HG03378 (cell line): Measurements from ENCODE around the gene HMGXB3.
"Not testable (repeated sequence)": the region's sequence is repeated elsewhere in the genome, so short reads cannot be mapped to it uniquely, and the experiment has no call there.

ENCODE experiments used
- ATAC-seq: cut with Tn5 transposase; IDR thresholded peaks from one replicate; pipeline ENCODE4 v1.9.1; 2021; ENCODE audit warnings: mild to moderate bottlenecking, moderate library complexity; ENCODE audit not compliant: unreplicated experiment

The HMGXB3 gene

DNA sequence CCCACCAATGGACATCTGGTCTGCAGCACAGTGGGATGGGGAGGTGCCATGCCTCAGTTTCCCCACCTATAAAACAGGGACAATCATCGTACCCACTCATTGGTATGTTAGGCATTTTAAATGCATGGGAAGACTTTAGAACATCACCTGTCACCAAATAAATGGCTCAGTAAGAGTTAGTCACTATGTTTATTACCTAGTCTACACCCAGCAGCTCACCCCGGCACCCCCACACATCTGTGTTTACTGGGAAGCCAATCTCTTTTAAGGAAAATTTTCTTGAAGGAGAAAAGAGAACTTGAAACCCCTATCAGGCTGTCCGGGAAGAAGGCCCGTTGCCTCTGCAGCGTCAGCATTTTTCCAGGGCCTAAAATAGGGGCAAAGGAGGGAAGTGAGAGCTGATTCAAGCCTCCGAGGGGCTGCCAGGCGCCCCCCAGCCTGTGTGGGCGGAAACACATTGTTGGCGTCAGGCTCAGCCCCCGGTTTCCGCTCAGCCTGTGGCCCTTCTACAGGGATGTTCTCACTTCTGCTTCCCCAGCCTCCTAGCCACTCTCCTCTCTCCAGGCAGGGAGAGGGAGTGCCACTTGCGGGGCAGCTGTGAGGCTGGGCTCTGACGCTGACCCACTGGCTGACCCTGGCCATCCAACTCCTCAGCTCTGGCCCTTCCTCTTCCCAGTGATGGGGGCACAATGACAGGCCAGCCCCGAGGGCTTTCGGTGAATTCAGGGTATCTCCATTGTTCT lies 81.2 kb downstream of the HMGXB3 start:
- peak; percentile 94 for ATAC-seq

DNA sequence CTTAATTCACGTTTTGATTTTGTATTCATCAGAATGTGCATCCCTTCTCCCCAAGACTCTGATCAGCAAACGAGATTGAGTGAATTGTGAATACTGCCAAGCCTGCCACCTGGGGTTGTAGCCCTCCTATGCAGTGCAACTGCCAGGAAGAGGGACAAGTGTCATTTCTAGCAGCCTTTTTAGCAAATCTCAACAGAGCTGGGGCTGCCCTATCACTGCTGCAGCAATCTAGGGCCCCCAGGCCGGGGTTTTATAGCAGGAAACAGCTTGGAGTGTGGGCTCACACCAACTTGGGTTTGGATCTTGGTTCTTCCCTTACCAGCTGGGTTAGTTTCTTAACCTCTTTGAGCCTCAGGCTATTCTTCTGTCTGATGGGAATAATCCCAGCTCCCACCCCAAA lies 81.8 kb downstream of the HMGXB3 start:
- ATAC-seq, result peak; percentile 16

DNA sequence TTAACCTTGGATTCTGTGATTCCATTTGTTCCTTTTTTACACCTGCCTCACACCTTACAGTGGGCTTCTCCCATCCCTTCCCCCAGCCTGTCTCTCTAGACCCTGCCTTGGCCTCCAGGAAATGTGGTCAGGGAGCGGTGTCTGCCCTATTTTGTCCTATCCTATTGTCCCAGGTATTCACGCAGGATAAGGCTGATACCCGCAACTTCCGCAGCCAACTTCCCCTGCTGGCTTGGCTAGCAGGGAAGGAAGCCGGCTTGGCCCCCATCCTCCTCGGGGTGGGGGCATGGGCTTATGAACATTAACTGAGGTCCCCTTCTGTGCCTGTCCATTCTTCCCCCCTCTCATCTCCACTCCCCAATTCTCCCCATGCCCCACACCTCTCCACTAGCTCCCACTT lies 82.3 kb downstream of the HMGXB3 start:
- no peak for ATAC-seq

DNA sequence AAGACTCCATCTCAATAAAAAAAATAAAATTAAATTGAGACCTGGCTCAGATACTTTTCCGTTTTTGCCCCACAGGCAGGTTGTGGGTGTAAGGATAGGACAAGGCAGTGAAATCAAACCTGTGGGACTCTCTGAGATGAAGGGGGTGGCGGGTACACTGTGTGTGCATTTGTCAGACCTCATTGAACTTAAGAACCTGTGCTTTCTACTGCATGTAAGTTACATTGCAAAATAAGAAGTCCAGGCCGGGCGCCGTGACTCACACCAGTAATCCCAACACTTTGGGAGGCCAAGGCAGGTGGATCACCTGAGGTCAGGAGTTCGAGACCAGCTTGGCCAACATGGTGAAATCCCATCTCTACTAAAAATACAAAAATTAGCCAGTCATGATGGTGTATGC lies 84.2 kb downstream of the HMGXB3 start:
- ATAC-seq, result not testable (repeated sequence)

DNA sequence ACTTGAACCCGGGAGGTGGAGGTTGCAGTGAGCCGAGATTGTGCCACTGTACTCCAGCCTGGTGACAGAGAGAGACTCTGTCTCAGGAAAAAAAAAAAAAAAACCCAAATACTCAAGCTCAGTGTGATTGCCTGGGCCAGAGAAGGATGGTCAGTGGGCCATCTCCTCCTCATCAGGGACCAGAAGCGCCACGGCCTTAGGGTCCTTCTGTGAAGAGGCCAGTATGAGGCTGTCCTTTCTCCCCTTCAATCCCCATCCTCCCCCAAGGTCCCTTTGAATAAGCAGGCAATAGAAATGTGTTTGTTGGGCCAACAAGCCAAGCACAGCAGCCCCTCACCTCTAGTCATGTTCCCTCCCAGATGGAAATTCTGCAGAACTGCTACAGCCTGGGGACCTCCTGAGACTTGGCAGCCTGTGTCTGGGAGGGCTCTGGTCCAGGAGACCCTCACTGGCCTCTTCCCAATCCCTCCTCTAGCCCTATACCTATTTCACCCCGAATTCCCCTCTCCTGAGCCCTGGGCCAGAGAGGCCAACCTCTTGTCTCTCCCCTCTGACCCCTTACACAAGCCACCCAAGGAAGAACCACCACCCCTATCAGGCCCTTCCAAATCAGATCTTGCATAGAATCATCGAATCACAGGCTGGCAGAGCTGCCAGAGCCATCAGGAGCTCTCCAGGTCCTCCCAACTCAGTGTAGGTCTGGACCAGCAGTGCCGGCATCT lies 84.8 kb downstream of the HMGXB3 start:
- ATAC-seq, result no peak

DNA sequence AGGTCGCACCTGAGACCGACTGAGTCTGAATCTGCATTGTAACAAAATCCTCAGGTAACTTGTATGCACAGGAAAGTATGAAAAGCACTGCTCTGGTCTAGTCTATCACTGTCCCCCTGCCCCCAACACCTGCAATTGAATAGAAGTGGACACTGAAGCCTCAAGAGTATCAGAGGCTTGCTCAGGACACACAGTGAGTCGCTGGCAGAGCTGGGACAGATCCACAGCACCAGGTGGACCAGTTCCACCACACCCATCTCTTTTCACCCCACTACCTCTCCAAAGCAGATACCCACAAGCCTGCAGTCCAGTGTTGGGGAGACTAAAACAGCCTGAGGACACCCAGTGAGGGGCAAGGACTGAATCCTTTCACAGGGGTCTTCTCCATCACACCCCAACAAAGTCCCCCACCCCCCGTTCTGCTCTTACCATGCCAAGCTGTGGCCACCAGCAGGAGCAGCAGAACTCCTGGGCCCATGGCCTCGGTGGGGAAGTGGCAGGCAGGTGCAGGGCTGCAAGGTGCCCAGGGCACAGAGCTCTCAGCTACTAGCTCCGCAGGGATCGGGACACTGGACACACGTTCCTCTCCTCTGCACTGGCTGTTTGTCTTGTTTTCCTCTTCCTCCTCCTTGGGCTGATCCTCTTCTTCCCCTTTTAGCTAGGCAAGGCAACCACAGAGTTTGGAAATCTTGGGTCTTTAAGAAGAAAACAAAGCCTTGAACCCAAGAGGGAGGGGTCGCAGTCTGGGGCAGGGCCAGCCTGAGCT lies 85.6 kb downstream of the HMGXB3 start, which contains the start of gene CSF1R:
CSF1R (minus strand) TSS at position 605 of the 766 bp plus-strand sequence; CDS start at position 478, 127 bp downstream.
- ATAC-seq, result no peak

DNA sequence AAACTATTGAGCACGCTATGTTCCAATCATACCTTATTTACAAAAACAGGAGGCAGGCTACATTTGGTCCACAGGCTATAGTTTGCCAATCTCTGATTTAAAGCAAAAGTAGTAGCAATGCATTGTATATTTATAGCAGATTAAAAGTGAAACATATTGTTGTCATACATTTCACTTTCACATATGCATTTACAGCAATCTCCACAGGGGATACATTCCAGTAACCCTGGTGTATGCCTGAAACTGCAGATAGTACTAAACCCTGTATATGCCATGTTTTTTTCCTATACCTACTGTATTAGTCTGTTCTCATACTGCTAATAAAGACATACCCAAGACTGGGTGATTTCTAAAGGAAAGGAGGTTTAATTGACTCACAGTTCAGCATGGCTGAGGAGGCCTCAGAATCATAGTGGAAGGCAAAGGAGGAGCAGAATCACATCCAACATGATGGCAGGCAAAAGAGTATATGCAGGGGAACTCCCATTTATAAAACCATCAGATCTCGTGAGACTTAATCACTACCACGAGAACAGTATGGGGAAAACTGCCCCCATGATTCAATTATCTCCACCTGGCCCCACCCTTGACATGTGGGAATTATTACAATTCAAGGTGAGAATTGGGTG lies 91.7 kb downstream of the HMGXB3 start:
- ATAC-seq, result peak; percentile 68

DNA sequence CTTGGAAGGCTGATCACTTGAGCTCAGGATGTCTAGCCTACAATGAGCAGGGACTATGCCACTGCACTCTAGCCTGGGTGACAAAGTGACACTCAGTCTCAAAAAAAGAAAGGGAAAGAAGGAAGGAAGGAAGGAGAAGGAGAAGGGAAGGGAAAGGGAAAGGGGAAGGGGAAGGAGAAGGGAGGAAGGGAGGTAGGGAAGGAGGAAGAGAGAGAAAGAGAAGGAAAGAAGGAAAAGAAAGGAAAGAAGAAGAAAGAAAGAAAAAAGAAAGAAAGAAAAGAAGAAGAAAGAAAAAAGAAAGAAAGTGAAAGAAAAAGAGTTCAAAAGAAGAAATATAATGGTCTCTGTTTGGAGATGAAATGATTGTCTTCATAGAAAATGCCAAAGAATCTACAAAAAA lies 96.6 kb downstream of the HMGXB3 start:
- ATAC-seq, result no peak

DNA sequence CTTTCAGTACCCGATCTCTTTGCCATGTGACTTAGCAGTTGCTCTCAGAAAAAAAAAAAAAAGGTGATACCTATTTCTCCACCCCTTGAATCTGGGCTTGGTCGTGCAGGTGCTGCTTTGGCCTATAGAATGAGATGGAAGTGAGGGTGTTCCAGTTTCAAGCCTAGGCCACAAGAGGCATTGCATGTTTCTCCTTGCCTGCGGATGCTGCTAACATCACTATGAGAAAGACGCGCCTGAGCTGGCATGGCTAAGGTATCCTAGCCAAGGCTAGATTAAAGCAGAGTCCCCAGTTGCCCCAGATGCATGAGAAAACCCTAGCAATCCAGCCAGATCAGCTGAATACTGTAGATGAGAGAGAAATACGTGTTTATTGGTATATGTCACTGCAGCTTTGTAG lies 100.5 kb downstream of the HMGXB3 start:
- ATAC-seq, result no peak
